Renal pelvis (tissue), 12 donors: ENCODE data around the gene BMPR1B. TPM values are rescaled to one million over a fixed set of nuclear protein-coding genes. Genes with fewer than 3 reads are reported as not detected.

Experiments
- DNase-seq: peaks from one replicate; pipeline ENCODE4 v3.0.0-alpha.2; 2013
- long read RNA-seq, 16 experiments: transcript quantifications; one replicate each; lab custom pipeline, GENCODE V29; 2026
- polyA plus RNA-seq, 3 donors: library from polyadenylated mRNA; unstranded; fragments of 120-200 nt; gene quantifications; one replicate each; pipeline ENCODE4 v1.2.1, GENCODE V29; 2013; ENCODE audit not compliant: insufficient read length in 3 of 3

BMPR1B gene
- polyA plus RNA-seq, result 10 to 100 TPM; 17.3 to 24.4 (median 18.2) TPM
- long read RNA-seq, donor 1, full-length matches to known transcripts, result 5 of 23 reads
- long read RNA-seq, donor 1, partial matches to known transcripts, result 18 of 23 reads
- long read RNA-seq, donor 1, other reads (novel, unspliced or antisense), result 0 of 23 reads
- long read RNA-seq, donor 2, full-length matches to known transcripts, result 3 of 3 reads
- long read RNA-seq, donor 2, partial matches to known transcripts, result 0 of 3 reads
- long read RNA-seq, donor 2, other reads (novel, unspliced or antisense), result 0 of 3 reads
- long read RNA-seq, donor 3, full-length matches to known transcripts, result 3 of 3 reads
- long read RNA-seq, donor 3, partial matches to known transcripts, result 0 of 3 reads
- long read RNA-seq, donor 3, other reads (novel, unspliced or antisense), result 0 of 3 reads
- long read RNA-seq, donor 4, full-length matches to known transcripts, result 1 of 1 reads
- long read RNA-seq, donor 4, partial matches to known transcripts, result 0 of 1 reads
- long read RNA-seq, donor 4, other reads (novel, unspliced or antisense), result 0 of 1 reads
- long read RNA-seq, donor 5, full-length matches to known transcripts, result 1 of 1 reads
- long read RNA-seq, donor 5, partial matches to known transcripts, result 0 of 1 reads
- long read RNA-seq, donor 5, other reads (novel, unspliced or antisense), result 0 of 1 reads
- long read RNA-seq, donor 6, result 0 reads
- long read RNA-seq, donor 7, full-length matches to known transcripts, result 6 of 17 reads
- long read RNA-seq, donor 7, partial matches to known transcripts, result 11 of 17 reads
- long read RNA-seq, donor 7, other reads (novel, unspliced or antisense), result 0 of 17 reads
- long read RNA-seq, donor 8, full-length matches to known transcripts, result 1 of 1 reads
- long read RNA-seq, donor 8, partial matches to known transcripts, result 0 of 1 reads
- long read RNA-seq, donor 8, other reads (novel, unspliced or antisense), result 0 of 1 reads
- long read RNA-seq, donor 9, full-length matches to known transcripts, result 3 of 3 reads
- long read RNA-seq, donor 9, partial matches to known transcripts, result 0 of 3 reads
- long read RNA-seq, donor 9, other reads (novel, unspliced or antisense), result 0 of 3 reads
- long read RNA-seq, donor 10, result 0 reads
- long read RNA-seq, donor 11, full-length matches to known transcripts, result 2 of 2 reads
- long read RNA-seq, donor 11, partial matches to known transcripts, result 0 of 2 reads
- long read RNA-seq, donor 11, other reads (novel, unspliced or antisense), result 0 of 2 reads
- long read RNA-seq, donor 12, full-length matches to known transcripts, result 3 of 3 reads
- long read RNA-seq, donor 12, partial matches to known transcripts, result 0 of 3 reads
- long read RNA-seq, donor 12, other reads (novel, unspliced or antisense), result 0 of 3 reads
- long read RNA-seq, donor 13, result 0 reads
- long read RNA-seq, donor 14, full-length matches to known transcripts, result 2 of 2 reads
- long read RNA-seq, donor 14, partial matches to known transcripts, result 0 of 2 reads
- long read RNA-seq, donor 14, other reads (novel, unspliced or antisense), result 0 of 2 reads
- long read RNA-seq, donor 15, result 0 reads
- long read RNA-seq, donor 16, result 0 reads

GRCh38 chr4:94757192-94758140 lies at the start of gene BMPR1B:
TSS of gene BMPR1B (plus strand) at chr4:94757955. CDS start at chr4:95104425, 346,470 bp downstream.
- peak; percentile 72 for DNase-seq

DNA sequence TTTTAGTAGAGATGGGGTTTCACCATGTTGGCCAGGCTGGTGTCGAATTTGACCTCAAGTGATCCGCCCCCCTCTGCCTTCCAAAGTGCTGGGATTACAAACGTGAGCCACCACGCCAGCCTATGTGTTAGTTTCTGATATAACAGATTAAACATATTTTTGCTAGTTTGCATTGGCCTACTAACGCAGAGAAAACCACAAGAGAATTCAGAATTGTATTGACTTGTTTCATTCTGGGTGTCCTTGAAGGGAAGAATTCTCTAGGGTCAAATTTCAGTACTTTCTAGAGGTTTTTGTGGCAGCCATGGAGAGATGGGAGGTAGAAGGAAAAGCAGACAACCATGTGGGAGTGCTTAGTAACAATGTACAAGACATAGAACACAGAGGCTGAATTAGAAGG lies 46.1 kb upstream of the BMPR1B start:
- no peak for DNase-seq

GRCh38 chr4:94714365-94715160 lies 43.2 kb upstream of the BMPR1B start:
- no peak for DNase-seq

GRCh38 chr4:94715726-94716125 lies 42.0 kb upstream of the BMPR1B start:
- no peak for DNase-seq

- DNase-seq, result no peak
These were observed 36.4 kb upstream of the BMPR1B start for GRCh38 chr4:94721310-94721709.

- DNase-seq, result no peak
These were observed 35.5 kb upstream of the BMPR1B start for GRCh38 chr4:94722270-94722669.

- no peak for DNase-seq
These were observed 35.0 kb upstream of the BMPR1B start for GRCh38 chr4:94722748-94723147.

- no peak for DNase-seq
These were observed 33.6 kb upstream of the BMPR1B start for GRCh38 chr4:94724016-94724790.

DNA sequence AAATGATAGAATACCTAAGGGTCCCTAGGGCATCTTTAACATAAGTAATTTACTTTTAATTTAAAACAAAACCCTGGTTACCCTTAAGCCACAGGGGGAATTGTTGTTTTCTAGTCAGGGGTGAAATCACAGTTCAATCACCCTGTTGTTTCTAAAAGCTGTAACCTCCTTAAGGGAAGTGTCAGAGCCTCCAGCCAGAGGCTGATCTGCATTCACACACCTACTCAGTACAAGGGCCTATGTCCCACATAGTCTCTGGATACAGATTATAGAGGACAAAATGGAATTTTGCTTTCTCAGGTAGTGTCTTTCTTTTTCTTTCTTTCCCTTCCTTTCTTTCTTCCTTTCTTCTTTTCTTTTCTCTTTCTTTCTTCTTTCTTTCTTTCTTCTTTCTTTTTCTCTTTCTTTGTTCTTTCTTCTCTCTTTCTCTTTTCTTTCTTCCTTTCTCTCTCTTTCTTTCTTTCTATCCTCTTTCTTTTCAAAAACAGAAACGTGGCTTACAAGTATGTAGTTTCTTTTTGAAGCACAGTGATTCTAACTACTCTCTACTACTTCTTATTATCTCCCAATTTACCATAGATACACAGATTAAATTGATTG lies 31.1 kb upstream of the BMPR1B start:
- no peak for DNase-seq

DNA sequence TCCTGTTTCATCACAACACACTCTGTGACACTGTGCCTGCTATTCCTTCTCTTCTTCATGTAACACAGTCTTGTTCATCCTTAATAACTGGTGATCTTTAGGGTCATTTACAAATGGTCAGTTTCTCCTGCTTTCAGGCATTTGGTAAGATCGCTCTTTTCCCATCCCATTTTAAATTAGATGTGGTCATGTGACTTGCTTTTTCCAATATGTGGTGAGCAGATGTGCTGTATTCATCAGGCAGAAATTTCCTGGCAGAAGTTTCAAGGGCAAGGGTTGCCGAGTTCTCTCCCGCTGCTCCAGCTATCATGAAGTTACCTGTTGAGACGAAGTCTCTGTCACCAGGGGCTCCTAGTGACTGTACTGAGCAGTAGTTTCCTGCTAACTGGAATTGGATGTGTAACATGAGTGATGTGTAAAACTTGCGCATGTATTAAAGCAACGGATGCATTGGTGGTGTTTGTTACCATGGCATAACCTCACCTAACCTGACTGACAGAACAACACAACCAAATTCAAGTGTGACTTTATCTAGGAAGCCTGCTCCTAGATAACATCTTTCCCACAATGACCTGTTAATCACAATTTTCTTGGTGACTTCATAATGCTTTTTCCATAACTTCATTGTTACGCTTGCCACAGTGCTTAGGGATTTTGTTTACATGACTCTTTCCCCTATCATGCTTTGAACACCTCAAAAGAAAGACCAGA lies 29.5 kb upstream of the BMPR1B start:
- no peak for DNase-seq

GRCh38 chr4:94732358-94732698 lies 25.4 kb upstream of the BMPR1B start:
- no peak for DNase-seq

DNA sequence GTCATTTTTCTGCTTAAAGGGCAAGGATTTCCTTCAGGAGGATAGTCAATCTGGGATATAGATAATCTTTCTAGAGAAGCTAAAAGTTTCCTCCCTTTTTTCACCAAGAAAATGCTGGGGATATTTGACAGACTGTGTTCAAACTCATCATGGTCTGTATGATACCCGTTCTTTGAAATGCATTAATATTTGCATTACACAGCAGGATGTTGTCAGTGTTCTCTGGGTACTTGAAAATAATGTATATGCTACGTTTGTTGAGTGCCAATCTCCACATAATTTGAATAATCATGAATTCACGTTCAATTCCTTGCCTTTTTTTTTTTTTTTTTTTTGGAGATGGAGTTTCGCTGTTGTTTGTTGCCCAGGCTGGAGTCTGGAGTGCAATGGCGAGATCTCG lies 18.0 kb upstream of the BMPR1B start:
- DNase-seq, result no peak

- DNase-seq, result no peak
These were observed 16.5 kb upstream of the BMPR1B start for GRCh38 chr4:94741304-94741703.

GRCh38 chr4:94743838-94744237 lies 13.9 kb upstream of the BMPR1B start:
- no peak for DNase-seq

GRCh38 chr4:94744850-94745249 lies 12.9 kb upstream of the BMPR1B start:
- no peak for DNase-seq

GRCh38 chr4:94746746-94747145 lies 11.0 kb upstream of the BMPR1B start:
- no peak for DNase-seq

DNA sequence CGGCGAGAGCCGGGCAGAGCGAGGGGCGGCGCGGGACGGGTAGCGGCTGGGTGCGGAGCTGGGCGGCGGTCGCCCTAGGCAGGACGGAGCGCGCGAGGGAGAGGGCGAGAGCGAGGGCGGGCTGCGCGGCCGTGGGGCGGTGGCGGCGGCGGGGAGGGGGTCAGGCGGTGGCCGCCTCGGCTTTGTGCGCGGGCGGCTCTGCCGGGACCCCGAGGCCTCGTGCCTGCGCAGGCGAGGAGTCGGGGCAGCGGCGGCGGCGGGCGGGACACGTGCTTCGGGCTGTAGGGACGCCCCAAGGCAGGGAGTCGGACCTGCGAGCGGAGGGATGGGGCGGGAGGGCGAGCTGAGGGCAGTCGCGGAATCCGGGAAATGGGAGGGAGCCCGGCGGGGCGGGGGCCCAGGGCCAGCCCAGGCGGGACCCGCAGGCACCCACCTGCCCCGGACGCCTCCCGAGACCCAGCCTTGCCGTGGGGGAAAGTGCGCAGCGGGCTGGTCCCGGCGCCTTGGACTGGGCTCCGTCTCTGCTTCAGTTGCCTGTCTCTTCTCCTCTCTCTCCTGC lies 465 bp downstream of the BMPR1B start:
- DNase-seq, result no peak
